Measurements from ENCODE around the gene WDR45.

The WDR45 gene

GRCh38 chrX:49073601-49074575 lies 5.8 kb downstream of the WDR45 start, which contains the start of gene PRAF2:
Gene PRAF2 (minus strand): TSS chrX:49074002. CDS start chrX:49073987, 15 bp downstream.
- peak; percentile 89 for DNase-seq (ENCODE audit: low spot score)

GRCh38 chrX:49072712-49073095 lies 7.0 kb downstream of the WDR45 start:
- DNase-seq (ENCODE audit: low spot score): no peak

DNA sequence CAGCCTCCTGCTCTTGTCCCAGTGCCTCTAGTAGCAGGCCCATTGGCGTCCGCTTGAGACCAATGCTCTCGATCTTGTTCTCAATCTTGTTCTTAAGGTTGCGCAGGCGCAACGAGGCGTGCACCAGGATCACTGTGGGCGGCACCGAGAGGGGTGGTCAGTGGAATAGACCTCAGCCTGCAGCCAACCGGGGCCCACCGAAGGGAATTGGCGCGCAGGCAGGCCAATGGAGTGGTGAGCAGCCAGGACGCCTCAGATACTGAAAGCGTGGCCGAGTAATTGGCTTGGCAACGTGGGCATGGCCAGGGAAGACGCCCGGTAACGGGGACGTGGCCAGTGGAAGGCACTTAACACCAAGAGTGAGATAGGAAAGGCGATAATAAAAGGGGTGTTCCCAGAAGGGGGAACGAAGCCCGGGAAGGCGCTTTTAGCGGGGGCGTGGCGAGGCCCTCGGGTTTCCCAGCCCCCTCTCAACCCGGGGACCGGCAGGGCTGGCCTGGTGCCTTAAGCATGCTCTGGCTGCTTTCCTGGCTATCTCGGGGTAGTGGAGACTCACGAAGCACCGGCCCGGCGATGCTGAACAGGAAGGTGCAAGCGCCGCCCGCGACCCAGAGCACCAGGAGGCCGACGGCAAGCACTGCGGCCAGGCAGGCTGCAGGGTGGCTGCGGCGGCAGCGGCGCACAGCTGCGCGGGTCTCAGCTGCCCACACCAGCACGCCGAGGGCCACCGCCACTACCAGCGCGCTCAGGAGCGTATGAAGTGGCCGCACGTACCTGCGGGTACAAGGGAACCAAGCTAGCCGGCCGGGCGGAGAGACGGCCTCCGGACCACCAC lies 7.6 kb downstream of the WDR45 start:
- DNase-seq (ENCODE audit: low spot score): no peak

DNA sequence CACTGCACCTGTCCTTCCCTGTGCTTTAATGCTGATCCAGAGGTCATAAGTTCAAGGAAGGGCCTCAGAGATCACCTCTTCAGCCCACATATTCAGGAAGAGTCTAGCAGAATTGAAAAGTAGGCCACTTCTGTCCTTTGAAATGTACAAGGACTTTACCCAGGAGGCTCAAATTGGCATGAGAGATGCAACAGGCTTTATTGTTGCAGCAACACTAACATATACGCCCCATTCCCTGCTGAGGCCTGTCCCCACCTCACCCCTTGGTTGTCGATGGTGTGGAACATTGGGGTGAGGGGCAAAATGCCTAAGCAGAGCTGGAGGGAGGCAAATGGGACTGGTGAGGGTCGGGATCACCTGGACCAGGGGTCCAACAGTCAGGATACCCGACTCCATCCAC lies 8.7 kb downstream of the WDR45 start:
- no peak for DNase-seq (ENCODE audit: low spot score)

DNA sequence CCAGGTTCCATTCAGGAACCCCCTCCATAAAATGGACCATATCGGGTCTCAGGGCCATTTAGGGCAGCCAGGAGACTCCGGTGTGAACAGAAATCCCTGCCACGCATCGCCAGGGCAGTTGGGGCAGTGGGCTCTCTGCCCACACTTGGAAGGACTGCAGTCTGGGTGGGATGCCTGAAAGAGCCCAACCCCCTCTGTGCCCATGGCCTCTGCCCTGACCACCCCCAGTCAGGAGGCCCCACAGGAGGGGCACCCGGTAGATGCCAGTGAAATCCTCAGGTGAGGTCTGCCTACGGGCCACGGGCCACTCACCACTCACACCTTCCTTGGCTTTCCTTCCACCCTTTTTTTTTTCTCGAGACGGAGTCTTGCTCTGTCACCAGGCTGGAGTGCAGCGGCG lies 10.6 kb downstream of the WDR45 start:
- DNase-seq (ENCODE audit: low spot score): no peak

- DNase-seq (ENCODE audit: low spot score): no peak
Measured at GRCh38 chrX:49067285-49068120, 12.2 kb downstream of the WDR45 start.

- no peak for DNase-seq (ENCODE audit: low spot score)
Measured at GRCh38 chrX:49066690-49067089, 13.0 kb downstream of the WDR45 start.

DNA sequence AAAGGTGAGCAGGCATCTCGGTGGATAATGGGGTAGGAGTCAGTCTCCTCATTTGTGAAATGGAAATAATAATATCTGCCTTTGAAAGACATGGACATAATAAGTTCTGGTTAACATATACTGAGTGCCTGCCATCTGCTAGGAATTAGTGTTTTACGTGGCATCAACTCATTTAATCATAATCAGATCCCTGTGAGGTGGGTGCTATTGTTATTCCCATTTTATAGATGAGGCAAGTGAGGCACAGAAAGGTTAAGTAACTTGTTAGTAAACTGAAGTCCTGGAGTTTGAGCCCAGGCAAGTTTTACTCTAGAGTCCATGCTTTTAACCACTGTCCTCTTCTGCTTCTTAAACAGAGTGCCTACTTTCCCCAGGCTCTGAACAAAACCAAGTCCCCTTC lies 13.4 kb downstream of the WDR45 start:
- no peak for DNase-seq (ENCODE audit: low spot score)

DNA sequence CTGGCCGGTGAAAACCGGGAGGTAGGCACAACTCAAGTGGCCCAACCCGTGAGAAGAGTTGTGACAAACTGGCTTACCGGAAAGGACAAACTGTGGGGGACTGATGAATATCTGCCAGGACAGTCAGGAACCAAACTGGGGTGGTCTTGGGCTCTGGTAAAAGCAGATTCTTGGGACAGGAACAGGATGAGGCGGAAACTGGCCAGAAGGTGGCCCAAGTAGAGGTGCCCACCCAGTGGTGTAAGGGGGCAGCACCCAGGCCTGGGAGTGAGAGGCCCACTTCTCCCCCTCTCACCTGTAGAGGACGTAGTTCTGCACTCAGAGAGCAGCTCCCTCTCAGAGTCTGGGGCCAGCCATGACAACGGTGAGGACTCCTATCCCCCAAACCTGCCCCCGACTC lies 15.0 kb downstream of the WDR45 start:
- DNase-seq (ENCODE audit: low spot score): no peak

DNA sequence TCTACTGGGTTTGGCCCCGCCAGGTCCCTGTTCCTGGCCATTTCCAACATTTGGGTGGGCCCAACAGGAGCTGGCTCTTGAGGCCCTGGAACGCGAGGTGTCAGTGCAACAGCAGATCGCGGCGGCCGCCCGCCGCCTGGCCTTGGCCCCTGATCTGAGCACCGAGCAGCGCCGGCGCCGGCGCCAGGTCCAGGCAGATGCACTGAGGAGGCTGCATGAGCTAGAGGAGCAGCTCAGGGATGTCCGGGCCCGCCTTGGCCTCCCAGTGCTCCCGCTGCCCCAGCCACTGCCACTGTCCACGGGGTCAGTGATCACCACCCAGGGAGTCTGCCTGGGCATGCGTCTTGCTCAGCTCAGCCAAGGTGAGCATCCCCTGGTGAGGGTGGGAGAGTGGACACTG lies 15.4 kb downstream of the WDR45 start:
- no peak for DNase-seq (ENCODE audit: low spot score)

GRCh38 chrX:49063715-49064114 lies 16.0 kb downstream of the WDR45 start:
- no peak for DNase-seq (ENCODE audit: low spot score)

DNA sequence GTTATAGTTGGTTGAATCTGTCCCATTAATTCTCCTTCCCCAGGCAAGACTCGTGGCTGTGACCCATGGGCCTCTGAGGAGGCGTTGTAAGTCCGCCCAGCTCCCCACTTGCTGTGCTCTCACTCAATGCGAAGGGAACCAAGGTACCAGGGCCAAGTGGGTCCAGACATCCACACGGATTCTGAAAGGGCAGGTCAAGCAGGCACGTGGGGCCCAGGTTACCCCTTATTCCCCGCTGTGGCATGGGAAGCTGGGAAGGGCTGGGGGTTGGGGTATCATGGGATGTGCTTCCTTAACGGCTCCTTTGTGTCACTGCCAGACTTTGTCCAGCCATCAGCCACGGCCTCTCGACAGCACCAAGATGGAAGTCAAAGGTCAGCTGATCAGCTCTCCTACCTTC lies 17.8 kb downstream of the WDR45 start:
- DNase-seq (ENCODE audit: low spot score): no peak

DNA sequence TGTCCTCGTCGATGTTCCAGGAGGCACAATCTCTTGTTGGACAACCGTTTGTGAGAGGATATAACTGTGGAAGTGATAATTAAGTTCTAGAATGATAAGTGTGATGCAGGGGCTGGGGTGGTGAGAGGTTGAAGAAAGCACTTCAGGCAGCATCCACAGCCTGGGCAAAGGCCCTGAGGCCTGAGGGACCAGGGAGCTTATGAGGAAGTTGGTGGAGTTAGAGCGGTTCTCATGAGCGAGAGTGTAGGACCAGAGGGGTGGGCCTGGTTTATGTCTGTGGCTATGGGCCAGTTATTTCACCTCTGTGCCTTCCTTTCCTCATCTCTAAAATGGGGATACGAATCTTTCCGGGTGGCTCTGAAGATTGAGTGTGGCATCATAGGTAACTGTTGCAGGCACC lies 18.2 kb downstream of the WDR45 start:
- DNase-seq (ENCODE audit: low spot score): no peak

- DNase-seq (ENCODE audit: low spot score): no peak
Measured at GRCh38 chrX:49060914-49061313, 18.8 kb downstream of the WDR45 start.

DNA sequence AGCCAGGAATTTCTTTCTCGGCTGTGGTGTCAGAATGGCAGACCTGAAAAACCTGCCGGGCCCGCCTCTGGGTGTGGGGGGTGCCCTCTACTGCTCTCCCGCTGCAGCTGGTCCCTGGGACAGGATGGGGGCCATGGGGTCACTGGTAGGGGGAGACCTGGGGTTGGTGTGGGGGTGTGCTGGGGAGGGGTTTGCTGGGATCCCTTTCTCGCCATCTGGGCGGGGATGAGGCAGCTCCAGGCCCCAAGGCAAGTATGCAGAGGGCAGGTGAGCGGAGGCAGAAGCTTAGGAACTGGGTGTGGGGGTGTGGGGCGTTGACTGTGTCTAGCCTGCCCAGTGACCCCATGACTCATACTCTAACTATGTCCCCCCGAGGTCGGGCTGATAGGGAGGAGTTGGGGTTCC lies 20.0 kb downstream of the WDR45 start:
- DNase-seq (ENCODE audit: low spot score): no peak

- no peak for DNase-seq (ENCODE audit: low spot score)
Measured at GRCh38 chrX:49059201-49059600, 20.5 kb downstream of the WDR45 start.

GRCh38 chrX:49058794-49059193 lies 20.9 kb downstream of the WDR45 start, which contains the start of gene CCDC120:
Gene CCDC120 (plus strand): TSS chrX:49058999. CDS start chrX:49062042, 3,043 bp downstream.
- no peak for DNase-seq (ENCODE audit: low spot score)

DNA sequence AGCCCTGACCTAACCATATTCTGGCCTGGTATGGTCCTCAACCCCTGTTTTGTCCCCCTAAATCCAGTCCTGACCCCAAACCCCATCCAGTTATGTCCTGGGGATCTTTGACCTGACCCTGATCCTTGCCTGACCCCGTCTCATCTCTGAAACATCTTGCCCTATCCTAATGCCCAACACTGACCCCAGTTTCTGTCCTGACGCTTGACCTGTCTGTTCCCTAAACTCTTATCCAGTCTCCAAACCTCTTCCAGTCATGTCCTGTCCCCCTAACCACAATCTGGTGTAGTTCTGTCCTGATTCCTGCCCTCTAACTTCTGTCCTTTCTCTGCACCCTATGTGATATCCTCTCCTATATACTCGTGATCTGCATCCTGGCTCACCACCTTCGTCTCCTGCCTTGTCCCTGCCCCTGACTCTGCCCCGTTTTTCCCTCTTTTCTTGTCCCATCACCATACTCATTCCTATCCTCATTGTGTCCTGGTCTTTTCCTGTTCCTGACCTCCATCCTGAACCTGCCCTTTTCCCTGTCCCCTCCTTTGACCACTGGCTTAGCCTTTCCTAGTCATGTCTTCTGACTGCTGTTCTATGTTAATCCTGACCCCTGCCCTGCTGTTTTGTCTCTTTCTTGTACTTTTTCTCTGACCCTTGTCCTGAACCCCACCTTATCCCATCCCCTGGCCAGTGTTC lies 25.5 kb downstream of the WDR45 start:
- no peak for DNase-seq (ENCODE audit: low spot score)

DNA sequence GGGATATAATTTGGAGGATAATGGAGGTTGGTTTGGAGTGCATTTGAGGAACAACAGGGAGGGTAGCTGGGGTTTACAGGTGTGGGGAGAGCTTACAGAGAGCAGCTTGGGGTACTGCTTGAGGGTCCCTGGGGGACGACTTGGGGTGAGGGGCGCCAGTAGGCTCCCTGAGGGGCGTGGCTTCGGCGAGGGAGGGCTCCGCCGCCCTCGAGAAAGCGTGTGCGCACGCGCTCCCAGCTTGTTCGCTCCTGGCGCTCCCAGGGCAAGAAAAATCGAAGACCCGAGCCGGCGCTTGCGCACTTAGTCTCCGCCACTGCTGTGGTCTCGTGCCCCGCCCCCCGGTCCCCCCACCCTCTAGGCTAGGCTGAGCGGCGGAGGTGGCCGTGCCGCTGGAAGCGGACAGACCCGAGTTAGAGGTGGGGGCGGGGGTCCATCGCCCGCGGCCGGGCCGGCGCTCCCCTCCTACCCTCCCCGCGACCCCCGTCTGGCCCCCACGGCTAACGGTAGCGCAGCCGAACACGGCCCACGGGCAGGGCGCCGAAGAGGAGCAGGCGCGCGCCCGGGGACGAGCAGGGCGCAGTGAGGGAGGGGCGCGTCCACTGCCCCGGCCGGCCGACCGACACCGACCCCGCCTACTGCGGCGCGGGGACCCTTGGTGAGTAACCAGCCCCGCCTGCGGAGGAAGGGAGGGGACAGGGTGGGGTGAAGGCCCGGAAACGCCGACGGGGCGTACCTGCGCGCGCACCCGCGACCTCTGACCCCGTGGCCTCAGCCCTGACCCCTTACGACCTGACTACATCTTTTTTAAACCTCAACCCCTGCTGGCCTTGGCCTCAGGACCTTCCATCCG lies 26.2 kb downstream of the WDR45 start:
- DNase-seq (ENCODE audit: low spot score): no peak

DNA sequence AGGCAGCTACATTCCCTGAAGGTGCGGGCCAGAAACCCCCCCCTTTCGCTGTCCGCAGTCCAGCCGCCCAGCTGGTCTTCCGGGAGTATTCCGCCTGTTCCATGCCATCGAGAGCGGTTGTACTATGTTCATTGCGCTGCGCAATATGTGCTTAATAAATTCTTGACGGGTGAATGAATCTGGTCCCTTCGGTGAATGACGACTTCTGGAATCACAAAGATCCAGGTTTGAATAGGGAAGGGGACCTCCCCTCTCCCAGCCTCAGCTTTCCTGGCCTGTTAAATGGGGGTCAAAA lies 35.8 kb downstream of the WDR45 start:
- DNase-seq (ENCODE audit: low spot score): no peak
